Neural cell (in vitro differentiated cells): ENCODE data around the gene DNAJC21.

ENCODE experiments used
- RAD21 ChIP-seq: fragments of 450-650 bp; conservative IDR thresholded peaks from 2 replicates; pipeline ENCODE4 v1.6.1; 2014; ENCODE audit warnings: antibody characterized with exemption, mild to moderate bottlenecking, moderate library complexity
- TF ChIP-seq, protein P1 (sequence below): fragments of 450-650 bp; IDR thresholded peaks from 2 replicates; pipeline ENCODE4 v1.5.1; 2014; ENCODE audit warnings: antibody characterized with exemption, mild to moderate bottlenecking, moderate library complexity; ENCODE audit not compliant: poor library complexity, severe bottlenecking

DNA sequence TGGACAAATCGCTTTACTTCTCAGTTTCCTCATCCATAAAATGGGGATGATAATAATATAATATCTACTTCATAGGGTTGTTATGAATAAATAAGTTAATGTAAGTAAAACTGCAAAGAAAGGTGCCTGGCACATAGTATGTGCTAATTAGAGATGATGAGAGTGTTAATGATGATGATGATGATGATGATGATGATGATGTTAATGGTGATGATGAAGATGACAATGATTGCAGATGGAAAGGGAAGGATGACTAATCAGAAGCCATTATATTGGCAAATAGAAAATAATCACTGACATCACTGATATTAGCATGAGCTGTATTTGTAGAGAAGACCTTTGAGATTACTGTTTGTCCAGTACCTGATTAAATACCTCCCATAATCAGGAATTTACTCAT is 34.6 kb upstream of the DNAJC21 start:
- TF ChIP-seq, protein P1, sequence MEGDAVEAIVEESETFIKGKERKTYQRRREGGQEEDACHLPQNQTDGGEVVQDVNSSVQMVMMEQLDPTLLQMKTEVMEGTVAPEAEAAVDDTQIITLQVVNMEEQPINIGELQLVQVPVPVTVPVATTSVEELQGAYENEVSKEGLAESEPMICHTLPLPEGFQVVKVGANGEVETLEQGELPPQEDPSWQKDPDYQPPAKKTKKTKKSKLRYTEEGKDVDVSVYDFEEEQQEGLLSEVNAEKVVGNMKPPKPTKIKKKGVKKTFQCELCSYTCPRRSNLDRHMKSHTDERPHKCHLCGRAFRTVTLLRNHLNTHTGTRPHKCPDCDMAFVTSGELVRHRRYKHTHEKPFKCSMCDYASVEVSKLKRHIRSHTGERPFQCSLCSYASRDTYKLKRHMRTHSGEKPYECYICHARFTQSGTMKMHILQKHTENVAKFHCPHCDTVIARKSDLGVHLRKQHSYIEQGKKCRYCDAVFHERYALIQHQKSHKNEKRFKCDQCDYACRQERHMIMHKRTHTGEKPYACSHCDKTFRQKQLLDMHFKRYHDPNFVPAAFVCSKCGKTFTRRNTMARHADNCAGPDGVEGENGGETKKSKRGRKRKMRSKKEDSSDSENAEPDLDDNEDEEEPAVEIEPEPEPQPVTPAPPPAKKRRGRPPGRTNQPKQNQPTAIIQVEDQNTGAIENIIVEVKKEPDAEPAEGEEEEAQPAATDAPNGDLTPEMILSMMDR, result no peak
- TF ChIP-seq RAD21, result no peak
